Measurements from ENCODE around the gene SEMA5B.

Gene SEMA5B

DNA sequence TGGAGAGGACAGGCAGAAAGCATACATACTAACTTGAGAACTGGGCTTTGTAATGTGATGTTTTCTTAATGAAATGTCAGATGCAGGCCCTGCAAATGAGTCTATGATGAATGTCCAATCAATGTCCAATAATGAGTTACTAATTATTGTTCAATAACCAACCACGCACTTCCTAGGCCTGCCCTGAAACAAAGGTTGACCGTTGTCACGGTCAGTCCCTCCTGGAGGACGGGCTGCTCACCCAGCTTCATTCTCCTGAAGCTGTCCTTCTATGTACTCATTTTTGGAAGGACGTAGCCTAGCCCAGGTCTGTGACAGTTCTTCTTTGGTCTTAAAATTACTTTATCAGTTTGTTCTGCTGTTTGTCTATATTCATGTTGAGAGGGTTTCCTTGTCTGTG is 30.9 kb upstream of the SEMA5B start:
- no peak for DNase-seq (ENCODE audit: low spot score)

DNA sequence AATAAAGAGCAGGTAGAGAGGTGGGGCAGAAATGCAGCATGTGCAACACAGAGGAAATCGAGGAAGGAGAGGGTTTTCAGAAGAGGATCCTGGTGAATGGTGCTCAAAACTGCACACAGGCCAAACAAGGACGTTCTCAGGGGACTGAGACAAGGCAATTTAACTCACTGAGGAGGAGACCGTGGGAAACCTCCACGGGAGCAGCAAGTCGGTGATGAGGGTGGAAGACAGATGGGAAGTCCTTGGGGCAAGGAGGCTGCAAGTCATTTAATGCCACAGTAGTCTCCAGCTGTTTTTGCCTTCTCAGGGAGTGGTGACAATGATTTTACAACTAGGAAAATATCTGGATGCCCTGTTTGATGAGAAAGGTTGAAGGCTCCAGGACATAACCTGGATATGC is 27.8 kb upstream of the SEMA5B start:
- no peak for DNase-seq (ENCODE audit: low spot score)

DNA sequence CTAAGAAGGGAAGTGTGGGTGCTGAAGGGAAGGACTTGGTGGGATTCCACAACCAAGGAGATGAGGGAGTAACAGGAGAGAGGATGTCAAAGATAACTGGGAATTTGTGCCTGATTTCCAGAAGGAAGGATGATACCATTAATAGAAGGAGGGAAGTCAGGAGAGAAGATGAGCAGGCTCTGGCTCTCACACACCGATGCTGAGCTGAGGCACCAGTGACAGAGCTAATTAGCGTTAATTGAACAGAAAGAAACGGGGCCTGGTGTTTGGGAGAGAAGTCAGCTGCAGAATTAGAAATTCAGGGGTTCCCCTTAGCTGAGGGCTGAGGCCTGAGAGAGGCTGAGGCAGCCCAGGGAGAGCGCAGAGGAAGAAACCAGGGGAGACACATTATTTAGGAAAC is 27.4 kb upstream of the SEMA5B start:
- DNase-seq (ENCODE audit: low spot score): no peak

DNA sequence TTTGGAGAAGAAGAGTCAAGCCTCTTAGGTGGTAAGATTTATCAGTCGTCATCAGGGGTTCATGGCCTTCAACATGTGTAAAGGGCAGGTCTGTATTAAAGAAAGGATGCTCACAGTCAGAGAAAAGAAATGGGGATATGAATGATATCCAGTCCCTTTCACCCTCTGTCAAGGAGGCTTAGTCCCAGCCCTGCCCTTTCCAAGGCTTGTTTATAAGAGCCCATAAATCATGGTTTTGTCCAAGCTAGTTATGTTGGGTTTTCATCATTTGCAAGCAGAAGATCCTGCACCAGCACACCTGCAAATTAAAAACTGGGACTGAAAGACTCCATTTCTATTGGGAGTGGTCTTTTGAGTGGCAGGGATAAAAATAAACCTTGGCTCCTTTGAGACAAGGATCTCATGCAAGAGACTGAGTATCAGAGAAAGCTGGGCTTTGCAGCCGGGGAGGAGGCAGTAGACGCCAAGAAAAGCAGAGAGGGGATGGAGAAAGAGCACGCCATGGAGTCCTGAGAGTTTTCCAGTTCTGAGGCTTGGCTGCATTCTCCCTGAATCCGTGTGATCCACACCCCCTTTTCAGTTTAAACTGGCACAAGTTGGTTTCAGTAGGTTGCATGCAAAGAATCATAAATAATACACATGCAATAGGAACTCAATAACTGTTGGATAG is 26.7 kb upstream of the SEMA5B start:
- no peak for DNase-seq (ENCODE audit: low spot score)

DNA sequence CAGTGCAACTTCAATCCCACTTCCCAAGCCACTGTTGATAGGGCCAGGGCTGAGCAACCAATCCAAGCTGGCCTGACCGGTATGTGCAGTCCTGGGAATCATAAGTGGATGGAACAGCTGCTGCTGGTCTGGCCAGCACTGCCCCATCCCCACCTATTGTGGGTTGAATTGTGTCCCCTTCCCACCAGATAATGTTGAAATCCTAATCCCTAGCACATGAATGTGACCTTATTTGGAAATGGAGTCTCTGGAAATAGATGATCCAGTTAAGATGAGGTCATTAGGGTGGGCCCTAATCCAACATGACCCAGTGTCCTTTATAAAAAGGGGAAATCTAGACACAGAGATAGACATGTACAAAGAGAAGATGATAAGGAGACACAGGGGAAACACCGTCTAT is 25.5 kb upstream of the SEMA5B start:
- DNase-seq (ENCODE audit: low spot score): no peak

DNA sequence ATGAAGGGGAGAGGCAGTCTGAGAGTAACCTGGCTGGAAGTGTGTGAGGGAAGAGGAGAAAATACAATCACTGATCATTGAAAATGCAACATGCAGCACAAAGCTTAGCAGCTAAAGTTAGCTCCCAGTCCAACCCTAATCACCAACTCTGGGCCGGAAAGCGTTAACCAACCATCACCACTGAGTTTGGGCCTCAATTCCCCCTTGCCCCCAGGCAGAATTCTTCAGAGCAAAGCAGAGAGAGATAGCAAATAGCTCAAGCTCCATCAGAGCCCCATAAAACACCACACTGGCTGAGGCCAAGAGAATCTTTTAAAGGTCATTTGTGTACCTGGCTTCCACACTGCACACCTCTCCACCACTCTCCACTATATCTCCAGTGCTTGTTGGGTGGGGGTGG is 23.1 kb upstream of the SEMA5B start:
- DNase-seq (ENCODE audit: low spot score): no peak

DNA sequence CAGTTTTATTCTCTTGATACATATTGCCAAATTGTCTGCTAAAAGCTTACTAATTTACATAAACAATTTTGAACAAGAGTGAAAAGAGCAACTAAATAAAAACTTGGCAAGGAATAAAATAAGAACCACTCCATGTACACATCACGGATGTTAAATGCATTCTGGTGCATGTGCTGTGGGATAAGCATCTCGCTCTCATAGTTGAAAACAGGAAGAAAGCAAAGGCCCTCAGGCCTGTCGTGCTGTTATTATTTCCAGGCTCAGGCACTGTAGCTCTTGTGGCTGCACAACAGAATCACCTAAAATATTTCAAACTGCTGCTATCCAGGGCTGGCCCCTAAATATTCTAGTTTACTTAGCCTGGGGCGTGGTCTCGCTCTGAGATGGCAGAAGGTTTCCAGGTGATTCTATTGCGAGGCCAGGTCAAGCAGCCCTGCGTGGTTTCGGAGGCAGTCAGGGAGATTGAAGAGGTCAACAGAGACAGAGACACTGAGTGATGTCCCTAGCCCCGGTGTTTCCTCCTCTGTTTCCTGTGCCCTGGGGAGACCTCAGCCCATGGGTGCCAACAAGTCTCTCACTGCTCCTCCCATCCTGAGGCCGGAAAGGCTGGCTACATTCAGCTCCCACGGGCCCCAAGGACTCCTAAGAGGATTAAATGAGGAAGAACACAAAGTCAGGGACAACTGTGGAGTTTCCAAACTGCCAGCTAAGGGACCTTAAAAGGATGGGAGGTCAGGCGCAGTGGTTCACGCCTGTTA is 21.1 kb upstream of the SEMA5B start:
- no peak for DNase-seq (ENCODE audit: low spot score)

DNA sequence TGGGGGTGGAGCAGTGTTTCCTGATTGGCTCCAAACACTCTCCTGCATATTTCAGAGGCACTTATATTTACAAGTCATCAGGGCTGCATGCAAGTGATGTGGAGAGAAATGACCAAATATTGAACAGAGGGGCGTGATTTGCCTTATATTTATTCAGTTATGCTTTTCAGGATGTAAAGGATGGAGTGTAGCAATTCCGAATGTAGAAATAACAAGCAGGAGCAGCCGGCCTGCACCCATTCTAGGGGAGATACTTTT is 19.4 kb upstream of the SEMA5B start:
- no peak for DNase-seq (ENCODE audit: low spot score)

DNA sequence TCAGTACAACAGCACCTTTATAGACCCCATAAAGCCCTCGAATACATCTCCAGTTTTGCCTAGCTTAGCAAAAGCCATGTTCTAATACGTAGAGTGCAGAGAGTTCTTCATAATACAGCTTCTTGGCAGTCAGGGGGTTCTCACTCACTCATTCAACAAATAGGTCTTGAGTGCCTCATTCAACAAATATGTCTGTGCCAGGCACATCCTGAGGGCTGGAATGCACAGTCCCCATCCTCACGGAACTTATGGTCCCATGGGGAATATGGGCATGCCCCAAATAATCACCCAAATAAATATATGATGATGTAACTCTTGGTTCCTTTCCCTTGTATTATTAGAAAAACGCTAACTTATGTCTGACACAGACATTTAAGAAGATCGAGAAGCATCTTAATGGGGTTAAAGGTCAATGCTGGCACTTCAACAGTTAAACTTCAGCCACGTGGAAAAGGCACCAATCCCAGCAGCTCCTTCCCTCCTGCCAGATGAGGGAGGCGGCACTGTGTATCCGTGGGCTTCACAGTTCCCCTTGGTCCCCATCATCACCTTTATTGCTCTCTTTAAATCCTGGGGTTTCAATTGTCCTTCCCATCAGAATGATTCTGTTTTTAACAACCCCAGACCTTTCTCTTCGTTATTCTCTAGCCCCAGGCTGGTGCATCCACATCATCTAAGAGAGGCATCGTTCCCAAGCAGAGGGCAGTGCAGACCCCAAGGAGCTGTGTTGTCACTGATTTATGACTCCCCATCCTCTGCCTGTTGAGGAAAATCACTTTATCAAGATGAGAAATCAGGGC is 18.9 kb upstream of the SEMA5B start:
- DNase-seq (ENCODE audit: low spot score): no peak

DNA sequence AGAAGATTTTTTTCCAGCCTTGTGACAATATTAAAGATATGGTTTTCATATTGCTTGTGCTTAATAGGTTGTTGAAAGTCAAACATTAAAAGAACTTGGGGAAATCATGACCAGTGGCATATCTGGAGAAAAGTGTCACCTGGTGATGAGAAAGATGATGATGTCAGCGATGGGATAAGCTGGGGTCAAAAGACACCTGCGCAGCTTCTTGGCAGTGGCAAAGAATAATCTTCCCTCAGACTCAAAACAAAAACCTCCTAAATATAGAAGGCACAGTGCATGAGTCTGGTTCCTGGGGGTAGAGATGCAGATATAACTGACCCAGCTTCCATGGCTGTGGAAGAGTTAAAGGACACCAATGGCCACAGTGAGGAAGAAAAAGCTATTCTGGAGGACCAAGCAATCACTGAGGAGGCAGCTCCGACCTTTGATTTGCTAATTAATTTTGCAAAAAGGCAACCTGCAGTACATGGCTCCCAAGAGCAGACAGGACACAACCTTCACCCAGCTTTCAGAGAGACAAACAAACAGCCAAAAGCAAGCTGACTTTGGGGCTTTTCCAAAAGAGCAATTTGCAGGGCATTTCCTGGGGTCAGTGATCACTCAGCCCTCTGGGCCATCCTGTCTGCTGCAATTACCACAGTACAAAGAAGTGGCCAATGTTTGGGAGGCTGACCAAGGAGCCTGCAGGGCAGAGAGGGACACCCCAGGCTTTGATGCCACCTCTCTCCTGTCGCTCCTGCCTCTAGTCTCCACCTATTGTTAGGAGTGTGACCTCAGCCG is 17.6 kb upstream of the SEMA5B start:
- DNase-seq (ENCODE audit: low spot score): no peak

DNA sequence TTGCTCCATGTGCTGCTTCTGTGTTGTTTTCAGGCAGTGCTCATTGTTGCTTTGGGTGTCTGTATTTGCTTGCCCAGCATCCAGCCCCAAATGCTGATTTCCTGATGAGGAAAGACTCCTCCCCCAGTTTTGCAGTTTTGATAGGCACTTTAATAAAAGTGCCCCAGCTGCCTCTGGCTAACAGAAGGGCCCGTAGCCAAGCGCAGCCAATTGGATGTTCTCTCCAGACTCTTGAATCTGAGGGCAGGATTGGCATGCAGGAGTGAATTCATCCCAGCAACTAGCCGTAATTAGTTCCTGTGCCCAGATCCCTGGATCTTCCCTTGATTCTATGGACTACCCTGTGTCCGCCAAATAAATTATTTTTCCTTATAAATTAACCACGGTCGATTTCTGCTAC is 14.8 kb upstream of the SEMA5B start:
- no peak for DNase-seq (ENCODE audit: low spot score)

DNA sequence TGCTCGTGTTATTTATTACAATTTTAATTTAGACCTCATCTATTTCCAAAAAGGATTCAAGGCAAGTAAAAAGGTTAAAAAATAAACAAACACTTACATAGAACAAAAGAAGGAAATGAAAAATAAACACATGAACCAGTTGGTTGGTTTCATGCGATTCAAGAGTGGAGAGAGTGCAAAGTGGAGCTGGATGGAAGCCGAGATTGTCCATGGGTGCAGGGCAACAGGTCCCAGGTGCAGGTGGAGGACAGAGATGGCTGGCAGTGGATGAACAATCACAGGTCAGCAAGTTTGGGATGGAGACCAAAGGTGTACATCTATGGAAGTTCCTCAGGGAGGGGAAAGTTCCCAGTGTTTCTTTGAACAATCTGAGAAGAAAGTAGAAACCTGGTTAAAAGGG is 11.6 kb upstream of the SEMA5B start:
- no peak for DNase-seq (ENCODE audit: low spot score)

DNA sequence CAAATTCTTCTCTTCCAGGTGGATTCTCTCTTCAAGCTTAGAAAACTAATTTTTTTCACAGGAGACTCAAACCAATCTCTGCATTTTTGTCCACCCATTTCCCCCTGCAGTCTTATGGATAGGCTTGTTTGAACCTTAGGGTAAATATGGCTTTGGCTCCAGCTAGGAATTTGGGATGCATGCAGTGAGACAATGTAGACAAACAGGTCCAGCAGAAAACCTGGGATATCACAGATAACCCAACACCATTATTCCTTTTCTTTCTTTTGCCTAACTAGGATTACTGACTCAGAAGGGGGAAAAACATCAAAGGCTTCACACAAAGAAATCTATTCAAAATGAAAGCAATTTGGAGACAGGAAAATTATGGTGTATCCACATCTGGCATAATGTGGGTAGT is 11.2 kb upstream of the SEMA5B start:
- no peak for DNase-seq (ENCODE audit: low spot score)

DNA sequence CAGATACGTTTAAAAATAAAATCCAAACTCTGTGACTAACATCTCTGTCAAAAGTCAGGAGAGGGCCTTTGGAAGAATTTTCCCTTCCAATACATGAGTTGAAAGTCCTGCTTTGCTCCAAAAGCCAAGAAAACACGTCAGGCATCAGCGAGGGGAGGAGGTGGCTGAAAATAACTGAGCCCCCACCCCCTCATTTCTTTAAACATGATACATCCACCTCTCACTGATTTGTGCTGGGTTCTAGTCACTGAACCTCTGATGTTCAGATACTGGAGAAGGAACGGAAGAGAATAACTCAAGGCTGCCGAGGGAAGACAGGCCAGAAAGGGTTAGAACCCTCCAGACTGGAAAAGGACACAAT is 9.4 kb upstream of the SEMA5B start:
- no peak for DNase-seq (ENCODE audit: low spot score)

DNA sequence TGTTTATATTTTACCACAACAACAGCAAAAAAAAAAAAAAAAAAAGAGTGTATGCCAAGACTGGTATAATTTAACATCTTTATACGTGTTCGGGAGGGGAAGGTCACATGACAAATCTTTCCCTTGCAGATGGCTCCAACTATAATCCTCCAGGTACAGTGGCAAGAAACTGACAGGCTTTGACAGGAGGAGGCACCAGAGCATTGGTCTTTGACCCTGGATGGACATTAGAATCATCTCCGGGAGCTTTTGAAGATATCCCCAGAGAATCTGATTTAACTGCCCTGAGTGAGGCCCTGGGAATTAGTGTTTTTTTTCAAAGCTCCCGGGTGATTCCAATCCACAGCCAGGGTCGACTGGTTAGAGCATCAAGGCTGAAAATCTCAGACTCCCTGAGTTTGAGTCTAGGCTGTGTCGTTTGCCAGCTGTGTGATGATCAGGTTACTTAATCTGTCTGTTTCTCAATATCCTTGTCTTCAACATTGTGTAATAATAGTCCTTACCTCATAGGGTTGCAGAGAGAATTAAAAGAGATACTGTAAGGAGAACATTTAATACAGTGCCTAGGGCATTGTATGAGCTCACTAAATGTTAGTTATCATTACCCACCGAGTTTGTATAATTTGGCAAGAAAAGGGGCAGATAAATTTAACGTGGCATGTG is 8.9 kb upstream of the SEMA5B start:
- no peak for DNase-seq (ENCODE audit: low spot score)

DNA sequence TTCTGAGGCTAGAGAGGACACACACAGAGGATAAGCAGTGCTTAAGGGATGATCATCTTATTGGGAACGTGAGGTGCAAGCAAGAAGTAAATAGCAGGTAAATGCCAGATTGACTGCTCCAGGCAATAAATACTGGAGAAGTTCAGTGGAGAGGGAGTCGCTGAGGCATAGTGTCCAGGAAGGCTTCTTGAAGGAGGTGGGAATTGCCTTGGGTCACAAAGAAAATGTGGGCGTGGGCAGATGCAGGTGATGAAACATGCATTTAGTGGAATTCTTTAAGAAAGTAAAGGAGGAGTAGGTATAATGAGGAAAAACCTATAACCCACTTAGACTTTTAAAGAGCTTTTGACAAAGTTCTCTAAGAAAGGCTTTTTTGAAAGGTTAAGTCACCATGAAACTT is 7.4 kb upstream of the SEMA5B start:
- DNase-seq (ENCODE audit: low spot score): no peak

DNA sequence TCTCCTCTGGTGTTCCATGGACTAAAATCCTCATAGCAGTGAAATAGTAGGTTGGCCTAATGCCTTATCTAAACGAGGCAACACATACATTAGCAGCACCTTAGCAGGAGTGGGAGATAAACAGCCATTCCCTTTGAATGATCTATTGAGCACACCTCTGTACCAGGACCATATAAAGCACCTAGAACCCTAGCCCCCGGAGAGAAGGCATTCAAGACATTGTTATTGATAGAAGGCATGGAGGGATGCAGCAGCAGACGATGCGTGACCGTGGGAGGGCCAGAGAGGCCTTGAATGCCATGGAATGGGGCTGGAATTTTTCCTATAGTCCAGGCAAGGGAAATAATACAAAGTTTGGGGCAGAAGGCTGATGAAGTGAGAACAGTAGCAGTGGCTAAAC is 6.6 kb upstream of the SEMA5B start:
- DNase-seq (ENCODE audit: low spot score): no peak

DNA sequence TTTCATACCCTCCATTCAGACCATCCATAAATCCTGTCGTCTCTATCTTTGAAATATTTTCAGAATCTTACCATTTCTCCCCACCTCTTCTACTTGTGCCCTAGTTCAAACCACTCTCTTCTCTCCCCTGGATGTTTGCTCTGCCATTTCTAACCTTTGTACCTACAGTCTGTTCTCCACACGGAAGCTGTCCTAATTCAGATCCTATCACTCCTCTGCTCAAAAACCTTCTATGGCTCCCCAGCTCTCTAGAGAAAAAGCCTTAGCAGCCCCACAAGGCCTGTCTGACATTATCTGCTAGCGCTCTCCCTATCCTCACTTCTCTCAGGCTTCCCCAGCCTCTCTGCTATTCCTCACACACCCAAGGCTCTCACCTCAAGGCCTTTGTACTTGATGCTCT is 4.5 kb upstream of the SEMA5B start:
- DNase-seq (ENCODE audit: low spot score): no peak

DNA sequence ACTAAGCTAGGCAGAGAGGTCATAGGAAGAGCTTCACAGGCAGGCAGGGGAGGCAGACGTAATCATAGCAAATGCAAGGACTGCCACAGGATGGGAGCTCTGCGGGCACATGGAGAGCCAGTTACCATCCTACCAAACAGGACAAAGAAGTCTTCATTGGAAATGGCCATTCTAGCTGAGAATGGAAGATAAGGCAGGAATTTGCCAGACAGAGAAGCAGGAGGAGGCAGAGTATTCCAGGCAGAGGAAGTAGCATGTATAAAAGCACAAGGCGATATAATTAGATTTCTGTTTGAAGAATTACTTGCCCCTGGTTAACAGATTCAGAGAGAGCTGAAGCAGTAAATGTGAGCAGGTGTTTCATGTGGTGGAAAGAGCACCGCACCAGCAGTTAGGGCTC is 3.5 kb upstream of the SEMA5B start:
- no peak for DNase-seq (ENCODE audit: low spot score)

DNA sequence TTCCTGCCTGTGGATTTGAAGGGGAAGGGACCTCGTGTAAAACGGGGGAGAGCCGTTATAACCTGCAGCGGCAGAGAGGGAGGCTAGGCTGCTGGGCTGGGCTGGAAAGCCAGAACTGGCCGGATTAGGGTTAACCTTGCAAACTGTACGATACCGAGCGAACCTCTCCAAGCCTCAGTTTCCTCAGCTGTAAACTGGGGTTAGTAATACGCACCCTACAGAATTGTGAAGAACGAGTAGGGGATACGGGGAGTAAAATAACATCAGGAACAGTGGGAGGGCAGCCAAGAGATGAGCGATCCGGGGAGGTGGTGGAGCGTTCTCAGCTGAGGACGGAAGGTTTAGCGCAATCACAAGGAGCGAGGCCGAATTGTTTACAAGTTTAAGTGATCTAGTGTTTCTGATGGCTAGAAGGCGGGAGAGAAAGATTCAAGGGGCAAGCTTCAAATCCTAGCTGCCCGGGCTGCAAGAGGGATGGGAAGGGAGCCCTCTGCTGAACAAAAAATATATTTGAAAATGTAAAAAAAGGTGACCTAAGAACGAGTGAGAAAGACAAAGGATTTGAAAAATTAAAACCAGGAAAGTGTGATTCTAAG is 768 bp upstream of the SEMA5B start:
- peak; percentile 73 for DNase-seq (ENCODE audit: low spot score)

DNA sequence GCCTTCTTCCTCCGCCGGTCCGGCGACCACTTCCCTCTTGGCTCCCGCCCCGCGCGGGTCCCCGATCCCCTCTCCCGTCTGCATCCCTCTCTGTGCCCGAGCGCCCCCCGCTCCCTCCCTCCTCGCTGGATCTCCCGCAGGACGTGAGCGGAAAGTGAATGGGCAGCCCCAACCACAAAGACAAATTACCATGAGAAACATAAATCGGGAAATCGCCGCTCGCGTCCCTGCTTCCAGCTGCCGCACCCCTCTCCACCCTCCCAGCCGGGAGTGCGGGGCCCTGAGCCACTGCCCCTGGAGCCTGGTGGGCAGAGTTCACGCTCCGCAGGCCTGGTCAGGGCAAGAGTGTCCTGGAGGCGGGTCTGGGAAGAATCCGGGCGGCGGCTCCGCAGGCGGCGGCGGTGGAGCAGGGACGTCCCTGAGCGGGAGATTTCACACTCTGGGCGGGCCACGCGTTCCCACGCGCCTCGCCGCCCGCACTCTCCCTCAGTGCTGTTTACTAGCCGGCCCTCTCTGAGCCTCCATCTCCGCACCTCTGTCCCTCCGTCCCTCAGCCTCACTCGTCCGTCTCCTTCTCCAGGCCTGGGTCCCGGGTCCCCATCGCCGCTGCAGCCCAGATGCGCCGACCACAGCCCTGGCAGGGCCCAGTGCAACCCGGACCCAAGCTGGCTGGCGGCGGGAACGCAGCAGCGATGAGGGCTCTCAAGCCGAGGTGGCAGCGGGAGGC is 835 bp downstream of the SEMA5B start:
- peak; percentile 79 for DNase-seq (ENCODE audit: low spot score)

Data from iPS-NIHi11 (cell line).